ENCODE results near the gene TAS2R50.

GRCh38 chr12:11016937-11017336 lies 30.2 kb upstream of the TAS2R50 start:
- TF ChIP-seq CTCF (IDR thresholded peaks at IDR 0.05) (no peak), ZFX (IDR thresholded peaks at IDR 0.05; ENCODE audit: borderline replicate concordance) (no peak)
